SK-N-SH (cell line): ENCODE data around the gene KIF18A. TPM values are rescaled to one million over a fixed set of nuclear protein-coding genes. Genes with fewer than 3 reads are reported as not detected.

Experiments
- CTCF ChIA-PET: fragments of 300-600, 350-600 bp; formaldehyde crosslinking; extraction: SDS; loops from one replicate; lab custom pipeline; 2021; lab: Yijun Ruan, JAX
- POLR2A ChIA-PET: fragments of 350-600 bp; sonication (Branson Sonifier 250); formaldehyde crosslinking; extraction: SDS; loops from one replicate; lab custom pipeline; 2020; ENCODE audit warnings: antibody characterized with exemption, inconsistent platforms; lab: Yijun Ruan, JAX
- DNase-seq: peaks from one replicate; pipeline ENCODE4 v3.0.0; 2012
- H2AFZ ChIP-seq: fragments of 200-600 bp; sonication (generic); 2 replicates; pipeline ENCODE4 v1.8.1; 2016; ENCODE audit warnings: antibody characterized with exemption, mild to moderate bottlenecking, low read depth
- H3F3A ChIP-seq: fragments of 200-600 bp; sonication (generic); replicated peaks from 2 replicates; pipeline ENCODE3; 2016; ENCODE audit warnings: antibody characterized with exemption, mild to moderate bottlenecking; ENCODE audit not compliant: insufficient read depth
- H3K27ac ChIP-seq, 2 experiments: fragments of 200-500 bp in 1 of 2; fragments of 200-600 bp in 1 of 2; sonication (Bioruptor generic) in 1 of 2; sonication (generic), shearing (Covaris generic) in 1 of 2; 2 replicates each; pipeline versions ENCODE4 v1.5.1 to v1.6.1; 2014 to 2016; ENCODE audit warnings: low read depth in 2 of 2, inconsistent platforms in 1 of 2, low read length in 1 of 2, mild to moderate bottlenecking in 1 of 2, mixed read lengths in 1 of 2
- H3K27me3 ChIP-seq: fragments of 200-600 bp; sonication (generic), shearing (Covaris generic); 2 replicates; pipeline ENCODE4 v1.6.1; 2016; ENCODE audit warnings: mixed run types; ENCODE audit not compliant: insufficient read depth
- H3K36me3 ChIP-seq, 2 experiments: fragments of 200-500 bp in 1 of 2; fragments of 200-600 bp in 1 of 2; sonication (Bioruptor generic) in 1 of 2; sonication (generic) in 1 of 2; replicated peaks in 1 of 2; 2 replicates each; pipeline versions ENCODE3 to v1.5.1; 2014 to 2016; ENCODE audit warnings: low read length in 1 of 2, mild to moderate bottlenecking in 1 of 2; ENCODE audit not compliant: insufficient read depth in 2 of 2, control insufficient read depth in 1 of 2
- H3K4me1 ChIP-seq, 2 experiments: fragments of 200-500 bp in 1 of 2; fragments of 200-600 bp in 1 of 2; sonication (Bioruptor generic) in 1 of 2; sonication (generic), shearing (Covaris generic) in 1 of 2; 2 replicates each; pipeline versions ENCODE4 v1.5.1 to v1.6.1; 2014 to 2016; ENCODE audit warnings: low read depth in 1 of 2, low read length in 1 of 2, mixed run types in 1 of 2; ENCODE audit not compliant: insufficient read depth in 2 of 2, control insufficient read depth in 1 of 2
- H3K4me2 ChIP-seq: fragments of 200-600 bp; sonication (generic), shearing (Covaris generic); 2 replicates; pipeline ENCODE4 v1.6.1; 2017; ENCODE audit warnings: mixed run types
- H3K4me3 ChIP-seq, 2 experiments: fragments of 200-500 bp in 1 of 2; fragments of 200-600 bp in 1 of 2; sonication (Bioruptor generic) in 1 of 2; sonication (generic), shearing (Covaris generic) in 1 of 2; 2 replicates each; pipeline versions ENCODE4 v1.5.1 to v1.8.1; 2014 to 2016; ENCODE audit warnings: low read depth in 2 of 2, inconsistent platforms in 1 of 2, low read length in 1 of 2, mild to moderate bottlenecking in 1 of 2, mixed read lengths in 1 of 2, moderate library complexity in 1 of 2
- H3K79me2 ChIP-seq: fragments of 200-600 bp; sonication (generic); 2 replicates; pipeline ENCODE4 v1.8.1; 2017; ENCODE audit warnings: mild to moderate bottlenecking; ENCODE audit not compliant: insufficient read depth
- H3K9ac ChIP-seq: fragments of 200-600 bp; sonication (generic); 2 replicates; pipeline ENCODE4 v1.6.1; 2017; ENCODE audit warnings: mixed run types
- H3K9me2 ChIP-seq: fragments of 200-600 bp; sonication (generic); 2 replicates; pipeline ENCODE4 v1.6.1; 2017; ENCODE audit warnings: mixed run types
- H3K9me3 ChIP-seq: fragments of 200-600 bp; sonication (generic); 2 replicates; pipeline ENCODE4 v1.6.1; 2017; ENCODE audit warnings: mixed run types, mild to moderate bottlenecking, moderate library complexity
- H4K20me1 ChIP-seq: fragments of 200-600 bp; sonication (generic); 2 replicates; pipeline ENCODE4 v1.6.1; 2017; ENCODE audit warnings: mild to moderate bottlenecking, mixed run types; ENCODE audit not compliant: insufficient read depth
- ELF1 ChIP-seq: IDR thresholded peaks from 2 replicates; pipeline ENCODE4 v1.4.0; 2012
- EP300 ChIP-seq, 2 experiments: IDR thresholded peaks; 2 replicates each; pipeline versions ENCODE4 v1.4.0 to v1.6.1; 2012; ENCODE audit warnings: borderline replicate concordance in 1 of 2, low read depth in 1 of 2, low read length in 1 of 2
- FOXM1 ChIP-seq: IDR thresholded peaks from 2 replicates; pipeline ENCODE4 v1.4.0; 2012; ENCODE audit warnings: low read depth, mild to moderate bottlenecking
- GABPA ChIP-seq: IDR thresholded peaks from 2 replicates; pipeline ENCODE4 v1.4.0; 2012; ENCODE audit warnings: low read depth, mild to moderate bottlenecking
- JUND ChIP-seq: IDR thresholded peaks from 2 replicates; pipeline ENCODE4 v1.4.0; 2012
- MAX ChIP-seq: IDR thresholded peaks from 2 replicates; pipeline ENCODE4 v1.4.0; 2012; ENCODE audit warnings: low read depth
- NFIC ChIP-seq: IDR thresholded peaks from 2 replicates; pipeline ENCODE4 v1.4.0; 2012; ENCODE audit warnings: borderline replicate concordance
- POLR2AphosphoS5 ChIP-seq: IDR thresholded peaks from 2 replicates; pipeline ENCODE4 v1.6.1; 2012; ENCODE audit warnings: low read depth, low read length
- REST ChIP-seq: IDR thresholded peaks from 2 replicates; pipeline ENCODE4 v1.6.1; 2012; ENCODE audit warnings: mild to moderate bottlenecking, low read depth, low read length, moderate library complexity
- RFX5 ChIP-seq: IDR thresholded peaks from 2 replicates; pipeline ENCODE4 v1.6.1; 2012; ENCODE audit warnings: mild to moderate bottlenecking, improper control_type of control experiment, low read length
- RXRA ChIP-seq: IDR thresholded peaks from 2 replicates; pipeline ENCODE4 v1.4.0; 2012; ENCODE audit warnings: low read depth, mild to moderate bottlenecking, borderline replicate concordance
- SMC3 ChIP-seq: IDR thresholded peaks from 2 replicates; pipeline ENCODE4 v1.6.1; 2012; ENCODE audit warnings: low read depth, low read length, improper control_type of control experiment
- TEAD4 ChIP-seq: IDR thresholded peaks from 2 replicates; pipeline ENCODE4 v1.4.0; 2012; ENCODE audit warnings: mild to moderate bottlenecking, borderline replicate concordance; ENCODE audit not compliant: insufficient read depth
- YY1 ChIP-seq: IDR thresholded peaks from 2 replicates; pipeline ENCODE4 v1.4.0; 2012; ENCODE audit warnings: low read depth, mild to moderate bottlenecking
- WGBS: methylation state at CpG from one replicate; pipeline ENCODE4 v1.1.6; 2017; ENCODE audit warnings: low lambda C conversion rate; 5-methylcytosine and 5-hydroxymethylcytosine counted together
- polyA plus RNA-seq, 3 experiments: library from polyadenylated mRNA; depleted of rRNA; stranded (reverse); fragments of >200 nt; gene quantifications; 2 replicates each; pipeline ENCODE4 v1.2.3, GENCODE V29; 2012

The KIF18A gene
- polyA plus RNA-seq, 1 of the 3 experiments (the other 2 are of a cell fraction): 3.8 TPM

GRCh38 chr11:28104984-28105383, 3.0 kb downstream of the KIF18A start (continued):
- TF ChIP-seq REST: no peak
- TF ChIP-seq YY1: no peak

GRCh38 chr11:28104425-28104824, 3.5 kb downstream of the KIF18A start:
- Histone ChIP-seq H3K9me2 (no peaks in the 10 kb centered on the region), H3K9me3 (no peaks in the 10 kb centered on the region), H3K4me3 (no peak overlapping the region), H3K4me2 (peak overlapping the region; percentile 32), H2AFZ (peak overlapping the region; percentile 42; the same call in 1 of the 2 replicates), H3K9ac (no peak overlapping the region), H3K27ac (peak overlapping the region in 1 of 2 experiments; percentile 37; a peak in 2 of 4 replicates), H3F3A (peaks cover 22% of the 10 kb centered on the region), H3K4me1 (peaks cover 12 to 43% of the 10 kb centered on the region in 2 experiments; a peak in 3 of 4 replicates), H3K36me3 (no peaks in the 10 kb centered on the region), H3K79me2 (peaks cover 92% of the 10 kb centered on the region), H4K20me1 (no peaks in the 10 kb centered on the region), H3K27me3 (no peaks in the 10 kb centered on the region)
- WGBS: 88% methylated on average over 1 of the region's 1 CpG
- POLR2A ChIA-PET: no interaction called here
- DNase-seq: no peak
- CTCF ChIA-PET: interaction anchor here (1.2 kb wide), 1 partner anchor 405 kb away, joined by 4 read pairs; the partner anchor contains the start of gene BDNF
- TF ChIP-seq EP300 (IDR thresholded peaks at IDR 0.05; ENCODE audit: borderline replicate concordance in 1 of 2, low read depth in 1 of 2, low read length in 1 of 2): no peak
- no peak for TF ChIP-seq POLR2AphosphoS5
- TF ChIP-seq RXRA: no peak
- TF ChIP-seq NFIC: no peak
- TF ChIP-seq RFX5: no peak
- no peak for TF ChIP-seq TEAD4
- TF ChIP-seq GABPA: no peak
- no peak for TF ChIP-seq MAX
- TF ChIP-seq REST: no peak
- TF ChIP-seq SMC3: no peak
- no peak for TF ChIP-seq FOXM1
- TF ChIP-seq JUND: no peak
- TF ChIP-seq ELF1: no peak
- TF ChIP-seq, all 33 proteins: peak for 0
